Neural cell (in vitro differentiated cells): Measurements from ENCODE around the gene GON4L. TPM values are rescaled to one million over a fixed set of nuclear protein-coding genes. Genes with fewer than 3 reads are reported as not detected.

ENCODE experiments used
- H2AFZ ChIP-seq: fragments of 200-600, 300-800 bp; sonication (generic), shearing (Covaris generic); 2 replicates; pipeline ENCODE4 v1.6.0; 2014; ENCODE audit warnings: low read depth, mild to moderate bottlenecking, antibody characterized with exemption, low read length, moderate library complexity
- H3F3A ChIP-seq: fragments of 200-600 bp; shearing (Covaris generic); 2 replicates; pipeline ENCODE4 v1.6.1; 2016; ENCODE audit warnings: mild to moderate bottlenecking, moderate library complexity, mixed read lengths, antibody characterized with exemption, low read length; ENCODE audit not compliant: insufficient read depth, poor library complexity, severe bottlenecking
- H3K27ac ChIP-seq: fragments of 200-600, 300-800 bp; sonication (generic), shearing (Covaris generic); 2 replicates; pipeline ENCODE4 v1.5.1; 2014; ENCODE audit warnings: mild to moderate bottlenecking, low read length, moderate library complexity
- H3K27me3 ChIP-seq: fragments of 300-800, 200-600 bp; sonication (generic), shearing (Covaris generic); 2 replicates; pipeline ENCODE4 v1.6.0; 2014; ENCODE audit warnings: mild to moderate bottlenecking, low read depth, low read length, moderate library complexity; ENCODE audit not compliant: insufficient read depth
- H3K36me3 ChIP-seq: fragments of 300-800, 200-600 bp; sonication (generic), shearing (Covaris generic); 2 replicates; pipeline ENCODE4 v1.5.1; 2014; ENCODE audit warnings: mild to moderate bottlenecking, antibody characterized with exemption, low read length, moderate library complexity; ENCODE audit not compliant: insufficient read depth
- H3K4me2 ChIP-seq: fragments of 300-800, 200-600 bp; sonication (generic), shearing (Covaris generic); 2 replicates; pipeline ENCODE4 v1.6.0; 2014; ENCODE audit warnings: mild to moderate bottlenecking, low read length
- H3K4me3 ChIP-seq: fragments of 300-800, 200-600 bp; sonication (generic), shearing (Covaris generic); 2 replicates; pipeline ENCODE4 v1.5.1; 2014; ENCODE audit warnings: mild to moderate bottlenecking, low read length, moderate library complexity
- H3K79me2 ChIP-seq: fragments of 200-600 bp; shearing (Covaris generic); replicated peaks from 2 replicates; pipeline ENCODE4 v1.6.0; 2014; ENCODE audit warnings: mild to moderate bottlenecking, low read length, moderate library complexity; ENCODE audit not compliant: insufficient read depth
- H3K9ac ChIP-seq: fragments of 300-800, 200-600 bp; sonication (generic), shearing (Covaris generic); 2 replicates; pipeline ENCODE4 v1.6.1; 2016; ENCODE audit warnings: mild to moderate bottlenecking, low read length, mixed read lengths
- H3K9me2 ChIP-seq: fragments of 200-600 bp; shearing (Covaris generic); 2 replicates; pipeline ENCODE4 v1.6.1; 2016; ENCODE audit warnings: mild to moderate bottlenecking, low read length, mixed read lengths; ENCODE audit not compliant: insufficient read depth
- H3K9me3 ChIP-seq: fragments of 200-600, 300-800 bp; sonication (generic), shearing (Covaris generic); 2 replicates; pipeline ENCODE4 v1.6.1; 2016; ENCODE audit warnings: mild to moderate bottlenecking, mixed run types, low read length, moderate library complexity, mixed read lengths
- H4K20me1 ChIP-seq: fragments of 200-600 bp; shearing (Covaris generic); 2 replicates; pipeline ENCODE4 v1.6.1; 2016; ENCODE audit warnings: mild to moderate bottlenecking, mixed run types; ENCODE audit not compliant: insufficient read depth
- CTCF ChIP-seq: fragments of 450-650 bp; IDR thresholded peaks from 2 replicates; pipeline ENCODE4 v1.5.1; 2014; ENCODE audit warnings: antibody characterized with exemption, mild to moderate bottlenecking, moderate library complexity; ENCODE audit not compliant: poor library complexity, severe bottlenecking
- EP300 ChIP-seq: fragments of 450-650 bp; conservative IDR thresholded peaks from 2 replicates; pipeline ENCODE4 v1.6.1; 2014; ENCODE audit warnings: antibody characterized with exemption, mild to moderate bottlenecking, moderate library complexity; ENCODE audit not compliant: poor library complexity, severe bottlenecking
- EZH2 ChIP-seq: fragments of 200-600, 300-800 bp; shearing (Covaris generic), sonication (generic); IDR thresholded peaks from 2 replicates; pipeline ENCODE4 v1.6.1; 2014; ENCODE audit warnings: antibody characterized with exemption, low read length, borderline replicate concordance, mild to moderate bottlenecking; ENCODE audit not compliant: insufficient read depth, poor library complexity, severe bottlenecking
- POLR2AphosphoS5 ChIP-seq: IDR thresholded peaks from 2 replicates; pipeline ENCODE4 v1.6.1; 2012
- RAD21 ChIP-seq: fragments of 450-650 bp; conservative IDR thresholded peaks from 2 replicates; pipeline ENCODE4 v1.6.1; 2014; ENCODE audit warnings: antibody characterized with exemption, mild to moderate bottlenecking, moderate library complexity
- REST ChIP-seq: IDR thresholded peaks from 2 replicates; pipeline ENCODE4 v1.6.1; 2012; ENCODE audit warnings: borderline replicate concordance
- SMC3 ChIP-seq: fragments of 450-650 bp; conservative IDR thresholded peaks from 2 replicates; pipeline ENCODE4 v1.6.1; 2014; ENCODE audit warnings: antibody characterized with exemption, mild to moderate bottlenecking, moderate library complexity; ENCODE audit not compliant: poor library complexity
- TAF1 ChIP-seq: IDR thresholded peaks from 2 replicates; pipeline ENCODE4 v1.6.1; 2012; ENCODE audit warnings: low read depth
- polyA plus RNA-seq: library from polyadenylated mRNA; depleted of rRNA; stranded (reverse); fragments of >200 nt; gene quantifications from 2 replicates; pipeline ENCODE4 v1.2.3, GENCODE V29; 2014

Gene GON4L
- polyA plus RNA-seq, 1 donor from 2014 or later: 30.2 TPM

GRCh38 chr1:155859234-155859829 lies 2.3 kb upstream of the GON4L start, which contains the start of gene SYT11:
SYT11 (plus strand) TSS chr1:155859567; CDS start chr1:155859762, 195 bp downstream.
- H3K9me2 ChIP-seq: no peaks in the 10 kb centered on the region
- peak within 1 kb of the TSS; percentile 100 for H3K9ac ChIP-seq
- peak within 1 kb of the TSS; percentile 99 for H3K27ac ChIP-seq
- no peaks in the 10 kb centered on the region for H3K9me3 ChIP-seq
- no peaks in the 10 kb centered on the region for H4K20me1 ChIP-seq
- TF ChIP-seq REST (peak; percentile 91), RAD21 (peak; percentile 27), TAF1 (peak; percentile 94), EZH2 (no peak), POLR2AphosphoS5 (peak; percentile 100), CTCF (no peak), EP300 (peak; percentile 31), SMC3 (peak; percentile 43)
- peaks cover 8% of the 10 kb centered on the region for H3F3A ChIP-seq
- H3K79me2 ChIP-seq: peaks cover 78% of the 10 kb centered on the region
- peak within 1 kb of the TSS; percentile 68 for H3K4me2 ChIP-seq
- peak within 1 kb of the TSS; percentile 58 for H2AFZ ChIP-seq
- no peaks in the 10 kb centered on the region for H3K36me3 ChIP-seq
- peak within 1 kb of the TSS; percentile 78 for H3K4me3 ChIP-seq
- no peaks in the 10 kb centered on the region for H3K27me3 ChIP-seq

- H3K9me3 ChIP-seq: no peaks in the 10 kb centered on the region
- H3K4me2 ChIP-seq: peak overlapping the region; percentile 68
- peaks cover 73% of the 10 kb centered on the region for H3K79me2 ChIP-seq
- H3K9ac ChIP-seq: peak overlapping the region; percentile 51
- TF ChIP-seq CTCF: no peak
- TF ChIP-seq REST: no peak
- no peak for TF ChIP-seq EZH2
- no peak for TF ChIP-seq RAD21
- no peak for TF ChIP-seq SMC3
- no peaks in the 10 kb centered on the region for H3K9me2 ChIP-seq
- peaks cover 8% of the 10 kb centered on the region for H3F3A ChIP-seq
- H3K27ac ChIP-seq: peak overlapping the region; percentile 99
- peak overlapping the region; percentile 78 for H3K4me3 ChIP-seq
- no peaks in the 10 kb centered on the region for H4K20me1 ChIP-seq
- no peaks in the 10 kb centered on the region for H3K36me3 ChIP-seq
- H2AFZ ChIP-seq: peak overlapping the region; percentile 58
- H3K27me3 ChIP-seq: no peaks in the 10 kb centered on the region
Observed at GRCh38 chr1:155858800-155859233, 1.8 kb upstream of the GON4L start.
